ENCODE data around the gene STARD7. TPM values are rescaled to one million over a fixed set of nuclear protein-coding genes. Genes with fewer than 3 reads are reported as not detected.

The STARD7 gene
- total and polyA plus RNA-seq, 10 of the 15 experiments (the other 5 are each of a cell fraction or from before 2014, with no cell fraction given), result 85.4 to 237 (median 153) TPM

DNA sequence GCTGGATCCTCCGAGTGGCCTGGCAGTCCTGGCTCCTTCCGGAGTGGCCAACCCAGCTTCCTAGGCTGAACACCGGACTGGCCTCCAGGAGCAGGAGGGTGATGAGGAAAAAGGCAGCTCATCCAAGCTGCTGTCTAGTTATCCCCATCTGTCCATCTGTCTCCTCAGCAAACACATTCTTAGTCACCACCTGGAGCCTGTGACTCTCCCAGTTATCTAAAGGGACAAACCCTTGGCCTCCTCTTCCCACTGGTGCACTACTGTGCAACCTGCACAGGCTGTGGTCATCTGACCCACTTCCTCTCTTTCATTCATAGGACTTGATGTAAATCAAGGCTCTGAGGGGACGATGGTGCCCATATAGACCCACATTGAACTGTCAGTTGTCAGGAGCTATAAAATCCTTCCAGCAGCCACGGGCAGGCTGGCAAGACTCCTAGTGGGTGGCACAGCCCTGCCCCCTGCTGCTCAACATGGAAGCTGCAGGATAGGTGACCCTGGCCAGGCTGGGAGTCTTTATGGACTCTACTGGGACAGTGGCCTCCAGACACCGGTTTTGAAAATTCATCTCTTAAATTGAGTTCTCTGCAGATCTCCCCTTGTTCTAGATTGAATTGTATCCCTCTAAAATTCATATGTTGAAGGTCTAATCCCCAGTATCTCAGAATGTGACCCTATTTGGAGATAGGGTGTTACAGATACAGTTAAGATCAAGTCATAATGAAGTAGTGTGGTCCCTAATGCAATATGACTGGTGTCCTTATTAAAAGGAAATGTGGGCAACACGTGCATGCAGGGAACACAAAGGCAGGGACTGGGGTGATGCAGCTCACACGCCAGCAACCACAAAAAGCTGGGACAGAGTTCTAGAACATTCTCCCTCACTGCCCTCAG lies 34.1 kb downstream of the STARD7 start (continued):
- TF ChIP-seq, protein P1, sequence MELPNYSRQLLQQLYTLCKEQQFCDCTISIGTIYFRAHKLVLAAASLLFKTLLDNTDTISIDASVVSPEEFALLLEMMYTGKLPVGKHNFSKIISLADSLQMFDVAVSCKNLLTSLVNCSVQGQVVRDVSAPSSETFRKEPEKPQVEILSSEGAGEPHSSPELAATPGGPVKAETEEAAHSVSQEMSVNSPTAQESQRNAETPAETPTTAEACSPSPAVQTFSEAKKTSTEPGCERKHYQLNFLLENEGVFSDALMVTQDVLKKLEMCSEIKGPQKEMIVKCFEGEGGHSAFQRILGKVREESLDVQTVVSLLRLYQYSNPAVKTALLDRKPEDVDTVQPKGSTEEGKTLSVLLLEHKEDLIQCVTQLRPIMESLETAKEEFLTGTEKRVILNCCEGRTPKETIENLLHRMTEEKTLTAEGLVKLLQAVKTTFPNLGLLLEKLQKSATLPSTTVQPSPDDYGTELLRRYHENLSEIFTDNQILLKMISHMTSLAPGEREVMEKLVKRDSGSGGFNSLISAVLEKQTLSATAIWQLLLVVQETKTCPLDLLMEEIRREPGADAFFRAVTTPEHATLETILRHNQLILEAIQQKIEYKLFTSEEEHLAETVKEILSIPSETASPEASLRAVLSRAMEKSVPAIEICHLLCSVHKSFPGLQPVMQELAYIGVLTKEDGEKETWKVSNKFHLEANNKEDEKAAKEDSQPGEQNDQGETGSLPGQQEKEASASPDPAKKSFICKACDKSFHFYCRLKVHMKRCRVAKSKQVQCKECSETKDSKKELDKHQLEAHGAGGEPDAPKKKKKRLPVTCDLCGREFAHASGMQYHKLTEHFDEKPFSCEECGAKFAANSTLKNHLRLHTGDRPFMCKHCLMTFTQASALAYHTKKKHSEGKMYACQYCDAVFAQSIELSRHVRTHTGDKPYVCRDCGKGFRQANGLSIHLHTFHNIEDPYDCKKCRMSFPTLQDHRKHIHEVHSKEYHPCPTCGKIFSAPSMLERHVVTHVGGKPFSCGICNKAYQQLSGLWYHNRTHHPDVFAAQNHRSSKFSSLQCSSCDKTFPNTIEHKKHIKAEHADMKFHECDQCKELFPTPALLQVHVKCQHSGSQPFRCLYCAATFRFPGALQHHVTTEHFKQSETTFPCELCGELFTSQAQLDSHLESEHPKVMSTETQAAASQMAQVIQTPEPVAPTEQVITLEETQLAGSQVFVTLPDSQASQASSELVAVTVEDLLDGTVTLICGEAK (IDR thresholded peaks at IDR 0.05; ENCODE audit: borderline replicate concordance), result no peak
- TF ChIP-seq BCL11A (IDR thresholded peaks at IDR 0.05; ENCODE audit: low read depth, low read length) (no peak), ZZZ3 (IDR thresholded peaks at IDR 0.05; ENCODE audit: control insufficient read depth, insufficient read length, low read depth) (no peak), ZNF24 (IDR thresholded peaks at IDR 0.05) (no peak), YBX1 (IDR thresholded peaks at IDR 0.05) (no peak), HDAC2 (IDR thresholded peaks at IDR 0.05) (no peak), SUZ12 (IDR thresholded peaks at IDR 0.05; ENCODE audit: unreplicated experiment) (no peak), RFX5 (IDR thresholded peaks at IDR 0.05; ENCODE audit: low read depth, low read length) (no peak)
- TF ChIP-seq, protein P2, sequence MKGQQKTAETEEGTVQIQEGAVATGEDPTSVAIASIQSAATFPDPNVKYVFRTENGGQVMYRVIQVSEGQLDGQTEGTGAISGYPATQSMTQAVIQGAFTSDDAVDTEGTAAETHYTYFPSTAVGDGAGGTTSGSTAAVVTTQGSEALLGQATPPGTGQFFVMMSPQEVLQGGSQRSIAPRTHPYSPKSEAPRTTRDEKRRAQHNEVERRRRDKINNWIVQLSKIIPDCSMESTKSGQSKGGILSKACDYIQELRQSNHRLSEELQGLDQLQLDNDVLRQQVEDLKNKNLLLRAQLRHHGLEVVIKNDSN (IDR thresholded peaks at IDR 0.05; ENCODE audit: borderline replicate concordance, extremely low read length, insufficient read depth, low read depth, low read length), result no peak
- TF ChIP-seq, protein P3, sequence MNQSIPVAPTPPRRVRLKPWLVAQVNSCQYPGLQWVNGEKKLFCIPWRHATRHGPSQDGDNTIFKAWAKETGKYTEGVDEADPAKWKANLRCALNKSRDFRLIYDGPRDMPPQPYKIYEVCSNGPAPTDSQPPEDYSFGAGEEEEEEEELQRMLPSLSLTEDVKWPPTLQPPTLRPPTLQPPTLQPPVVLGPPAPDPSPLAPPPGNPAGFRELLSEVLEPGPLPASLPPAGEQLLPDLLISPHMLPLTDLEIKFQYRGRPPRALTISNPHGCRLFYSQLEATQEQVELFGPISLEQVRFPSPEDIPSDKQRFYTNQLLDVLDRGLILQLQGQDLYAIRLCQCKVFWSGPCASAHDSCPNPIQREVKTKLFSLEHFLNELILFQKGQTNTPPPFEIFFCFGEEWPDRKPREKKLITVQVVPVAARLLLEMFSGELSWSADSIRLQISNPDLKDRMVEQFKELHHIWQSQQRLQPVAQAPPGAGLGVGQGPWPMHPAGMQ (IDR thresholded peaks at IDR 0.05; ENCODE audit: borderline replicate concordance), result no peak
- TF ChIP-seq, protein P4, sequence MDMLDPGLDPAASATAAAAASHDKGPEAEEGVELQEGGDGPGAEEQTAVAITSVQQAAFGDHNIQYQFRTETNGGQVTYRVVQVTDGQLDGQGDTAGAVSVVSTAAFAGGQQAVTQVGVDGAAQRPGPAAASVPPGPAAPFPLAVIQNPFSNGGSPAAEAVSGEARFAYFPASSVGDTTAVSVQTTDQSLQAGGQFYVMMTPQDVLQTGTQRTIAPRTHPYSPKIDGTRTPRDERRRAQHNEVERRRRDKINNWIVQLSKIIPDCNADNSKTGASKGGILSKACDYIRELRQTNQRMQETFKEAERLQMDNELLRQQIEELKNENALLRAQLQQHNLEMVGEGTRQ (IDR thresholded peaks at IDR 0.05; ENCODE audit: borderline replicate concordance, low read depth, low read length), result no peak
- TF ChIP-seq, protein P5, sequence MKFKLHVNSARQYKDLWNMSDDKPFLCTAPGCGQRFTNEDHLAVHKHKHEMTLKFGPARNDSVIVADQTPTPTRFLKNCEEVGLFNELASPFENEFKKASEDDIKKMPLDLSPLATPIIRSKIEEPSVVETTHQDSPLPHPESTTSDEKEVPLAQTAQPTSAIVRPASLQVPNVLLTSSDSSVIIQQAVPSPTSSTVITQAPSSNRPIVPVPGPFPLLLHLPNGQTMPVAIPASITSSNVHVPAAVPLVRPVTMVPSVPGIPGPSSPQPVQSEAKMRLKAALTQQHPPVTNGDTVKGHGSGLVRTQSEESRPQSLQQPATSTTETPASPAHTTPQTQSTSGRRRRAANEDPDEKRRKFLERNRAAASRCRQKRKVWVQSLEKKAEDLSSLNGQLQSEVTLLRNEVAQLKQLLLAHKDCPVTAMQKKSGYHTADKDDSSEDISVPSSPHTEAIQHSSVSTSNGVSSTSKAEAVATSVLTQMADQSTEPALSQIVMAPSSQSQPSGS (IDR thresholded peaks at IDR 0.05; ENCODE audit: low read length), result no peak
- TF ChIP-seq, protein P6, sequence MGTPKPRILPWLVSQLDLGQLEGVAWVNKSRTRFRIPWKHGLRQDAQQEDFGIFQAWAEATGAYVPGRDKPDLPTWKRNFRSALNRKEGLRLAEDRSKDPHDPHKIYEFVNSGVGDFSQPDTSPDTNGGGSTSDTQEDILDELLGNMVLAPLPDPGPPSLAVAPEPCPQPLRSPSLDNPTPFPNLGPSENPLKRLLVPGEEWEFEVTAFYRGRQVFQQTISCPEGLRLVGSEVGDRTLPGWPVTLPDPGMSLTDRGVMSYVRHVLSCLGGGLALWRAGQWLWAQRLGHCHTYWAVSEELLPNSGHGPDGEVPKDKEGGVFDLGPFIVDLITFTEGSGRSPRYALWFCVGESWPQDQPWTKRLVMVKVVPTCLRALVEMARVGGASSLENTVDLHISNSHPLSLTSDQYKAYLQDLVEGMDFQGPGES (IDR thresholded peaks at IDR 0.05), result no peak
- TF ChIP-seq, protein P7, sequence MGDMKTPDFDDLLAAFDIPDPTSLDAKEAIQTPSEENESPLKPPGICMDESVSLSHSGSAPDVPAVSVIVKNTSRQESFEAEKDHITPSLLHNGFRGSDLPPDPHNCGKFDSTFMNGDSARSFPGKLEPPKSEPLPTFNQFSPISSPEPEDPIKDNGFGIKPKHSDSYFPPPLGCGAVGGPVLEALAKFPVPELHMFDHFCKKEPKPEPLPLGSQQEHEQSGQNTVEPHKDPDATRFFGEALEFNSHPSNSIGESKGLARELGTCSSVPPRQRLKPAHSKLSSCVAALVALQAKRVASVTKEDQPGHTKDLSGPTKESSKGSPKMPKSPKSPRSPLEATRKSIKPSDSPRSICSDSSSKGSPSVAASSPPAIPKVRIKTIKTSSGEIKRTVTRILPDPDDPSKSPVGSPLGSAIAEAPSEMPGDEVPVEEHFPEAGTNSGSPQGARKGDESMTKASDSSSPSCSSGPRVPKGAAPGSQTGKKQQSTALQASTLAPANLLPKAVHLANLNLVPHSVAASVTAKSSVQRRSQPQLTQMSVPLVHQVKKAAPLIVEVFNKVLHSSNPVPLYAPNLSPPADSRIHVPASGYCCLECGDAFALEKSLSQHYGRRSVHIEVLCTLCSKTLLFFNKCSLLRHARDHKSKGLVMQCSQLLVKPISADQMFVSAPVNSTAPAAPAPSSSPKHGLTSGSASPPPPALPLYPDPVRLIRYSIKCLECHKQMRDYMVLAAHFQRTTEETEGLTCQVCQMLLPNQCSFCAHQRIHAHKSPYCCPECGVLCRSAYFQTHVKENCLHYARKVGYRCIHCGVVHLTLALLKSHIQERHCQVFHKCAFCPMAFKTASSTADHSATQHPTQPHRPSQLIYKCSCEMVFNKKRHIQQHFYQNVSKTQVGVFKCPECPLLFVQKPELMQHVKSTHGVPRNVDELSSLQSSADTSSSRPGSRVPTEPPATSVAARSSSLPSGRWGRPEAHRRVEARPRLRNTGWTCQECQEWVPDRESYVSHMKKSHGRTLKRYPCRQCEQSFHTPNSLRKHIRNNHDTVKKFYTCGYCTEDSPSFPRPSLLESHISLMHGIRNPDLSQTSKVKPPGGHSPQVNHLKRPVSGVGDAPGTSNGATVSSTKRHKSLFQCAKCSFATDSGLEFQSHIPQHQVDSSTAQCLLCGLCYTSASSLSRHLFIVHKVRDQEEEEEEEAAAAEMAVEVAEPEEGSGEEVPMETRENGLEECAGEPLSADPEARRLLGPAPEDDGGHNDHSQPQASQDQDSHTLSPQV (IDR thresholded peaks at IDR 0.05), result no peak

Measured in GM12878 (cell line).